Psoas muscle (tissue), 8 donors: ENCODE data around the gene CD74. TPM values are rescaled to one million over a fixed set of nuclear protein-coding genes. Genes with fewer than 3 reads are reported as not detected.

Experiments
- ATAC-seq, 4 donors: fragments of 200-7000 bp; cut with Tn5 transposase; one replicate each; pipeline ENCODE4 v1.9.1; 2020; ENCODE audit warnings: moderate library complexity in 3 of 4, mild to moderate bottlenecking in 2 of 4
- DNase-seq, 2 donors: peaks; one replicate each; pipeline ENCODE4 v3.0.0-alpha.2; 2020
- H3K27ac ChIP-seq: fragments of 200-600 bp; one replicate; pipeline ENCODE4 v1.8.0; 2022
- H3K27me3 ChIP-seq, 3 donors: fragments of 200-600 bp in 1 of 3; one replicate each; pipeline versions ENCODE4 v1.6.1 to v1.8.0; 2013 to 2022; ENCODE audit warnings: low read length in 2 of 3, mild to moderate bottlenecking in 2 of 3, moderate library complexity in 1 of 3; ENCODE audit not compliant: insufficient read depth in 3 of 3
- H3K36me3 ChIP-seq, 2 donors: fragments of 200-600 bp in 1 of 2; one replicate each; pipeline versions ENCODE4 v1.6.1 to v1.8.0; 2013 to 2022; ENCODE audit warnings: low read depth in 1 of 2, mild to moderate bottlenecking in 1 of 2, moderate library complexity in 1 of 2; ENCODE audit not compliant: insufficient read depth in 1 of 2
- H3K4me1 ChIP-seq: fragments of 200-600 bp; one replicate; pipeline ENCODE4 v1.8.0; 2022
- H3K4me3 ChIP-seq: fragments of 200-600 bp; one replicate; pipeline ENCODE4 v1.8.0; 2022; ENCODE audit warnings: mild to moderate bottlenecking
- H3K9me3 ChIP-seq: fragments of 200-600 bp; one replicate; pipeline ENCODE4 v1.8.0; 2022
- WGBS, 3 donors: extraction: QIAGEN DNeasy Blood & Tissue Kit; methylation state at CpG; one replicate each; pipeline versions ENCODE4 v1.1.6 to v1.1.7; 2013; 5-methylcytosine and 5-hydroxymethylcytosine counted together
- intact Hi-C, 2 donors: fragments of 100-400 bp; cut with DNase I; formaldehyde crosslinking; loops; one replicate each; pipeline versions ENCODE4 v1.11.0 to v1.14.2; 2022
- polyA plus RNA-seq, 3 donors: library from polyadenylated mRNA; stranded (reverse); fragments of 200-250 nt; gene quantifications; one replicate each; pipeline ENCODE4 v1.2.3, GENCODE V29; 2013
- total RNA-seq, 4 donors: library from RNA; stranded (reverse); fragmentation: NEBNext Ultra II Directional in 2 of 4; extraction: Animal tissue kit (Norgen Biotek cat#: 25700) in 2 of 4; gene quantifications; one replicate each; pipeline versions ENCODE4 v1.2.1 to v1.2.4, GENCODE V29; 2021 to 2023
- TF ChIP-seq, protein P1 (sequence below): fragments of 200-600 bp; IDR thresholded peaks from one replicate; pipeline ENCODE4 v1.8.0; 2022; ENCODE audit warnings: antibody characterized with exemption
- donor health status: healthy with polysubstance abuse.
- donor health status: DM: no; HTN: no; CAD: no; lungs with moderate emphysema.
- donor health status: Bipolar disorder and iron deficiency.
- donor health status: healthy.
- donor health status: DM: yes; HTN: yes; CAD: no.
- donor health status: DM: no; HTN: no; CAD: no.
- donor health status: DM: no; HTN: no; CAD: no.
- donor health status: DM: yes; HTN: yes; CAD: no.

The CD74 gene
- total and polyA plus RNA-seq, 7 donors, result 66.5 to 299 (median 92.0) TPM

GRCh38 chr5:150407096-150407720, 5.5 kb downstream of the CD74 start:
- DNase-seq (no peak), ATAC-seq (no peak)
- intact Hi-C loops, result no loop called here
- Histone ChIP-seq H3K4me1 (peaks cover 5% of the 10 kb centered on the region), H3K4me3 (no peak overlapping the region), H3K27me3 (no peaks in the 10 kb centered on the region), H3K27ac (no peak overlapping the region), H3K9me3 (no peaks in the 10 kb centered on the region), H3K36me3 (peaks cover 0 to 27% of the 10 kb centered on the region in 2 donors)
- WGBS, 3 donors, result 60 to 72% (median 70%) methylated on average over 13 of the region's 13 CpGs
- TF ChIP-seq, protein P1, sequence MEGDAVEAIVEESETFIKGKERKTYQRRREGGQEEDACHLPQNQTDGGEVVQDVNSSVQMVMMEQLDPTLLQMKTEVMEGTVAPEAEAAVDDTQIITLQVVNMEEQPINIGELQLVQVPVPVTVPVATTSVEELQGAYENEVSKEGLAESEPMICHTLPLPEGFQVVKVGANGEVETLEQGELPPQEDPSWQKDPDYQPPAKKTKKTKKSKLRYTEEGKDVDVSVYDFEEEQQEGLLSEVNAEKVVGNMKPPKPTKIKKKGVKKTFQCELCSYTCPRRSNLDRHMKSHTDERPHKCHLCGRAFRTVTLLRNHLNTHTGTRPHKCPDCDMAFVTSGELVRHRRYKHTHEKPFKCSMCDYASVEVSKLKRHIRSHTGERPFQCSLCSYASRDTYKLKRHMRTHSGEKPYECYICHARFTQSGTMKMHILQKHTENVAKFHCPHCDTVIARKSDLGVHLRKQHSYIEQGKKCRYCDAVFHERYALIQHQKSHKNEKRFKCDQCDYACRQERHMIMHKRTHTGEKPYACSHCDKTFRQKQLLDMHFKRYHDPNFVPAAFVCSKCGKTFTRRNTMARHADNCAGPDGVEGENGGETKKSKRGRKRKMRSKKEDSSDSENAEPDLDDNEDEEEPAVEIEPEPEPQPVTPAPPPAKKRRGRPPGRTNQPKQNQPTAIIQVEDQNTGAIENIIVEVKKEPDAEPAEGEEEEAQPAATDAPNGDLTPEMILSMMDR, result no peak

DNA sequence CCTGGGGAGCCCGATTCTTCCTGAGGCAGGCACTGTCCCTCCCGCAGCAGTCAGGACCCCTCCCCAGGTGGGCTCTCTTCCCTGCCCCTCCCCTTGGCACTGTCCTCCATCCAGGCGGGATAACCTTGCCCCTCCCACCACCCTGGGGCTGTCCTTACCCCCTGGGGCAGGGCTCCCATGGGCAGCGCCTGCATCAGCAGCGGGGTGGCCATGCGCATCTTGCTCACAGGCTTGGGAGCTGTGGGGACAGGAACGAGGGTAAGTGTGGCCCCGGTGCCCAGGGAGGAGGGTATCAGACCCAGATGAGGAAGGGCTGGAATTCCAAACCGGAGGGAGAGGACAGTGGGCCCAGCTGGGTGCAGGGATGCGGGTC, 6.0 kb downstream of the CD74 start:
- no peak overlapping the region for H3K4me3 ChIP-seq
- 71 to 77% (median 77%) methylated on average over 10 of the region's 10 CpGs for WGBS, 3 donors
- H3K4me1 ChIP-seq, result peaks cover 5% of the 10 kb centered on the region
- no peak overlapping the region for H3K27ac ChIP-seq
- intact Hi-C loops, result no loop called here
- no peaks in the 10 kb centered on the region for H3K27me3 ChIP-seq
- TF ChIP-seq, protein P1, result no peak
- ATAC-seq (no peak), DNase-seq (no peak)
- no peaks in the 10 kb centered on the region for H3K9me3 ChIP-seq
- H3K36me3 ChIP-seq, result peaks cover 0 to 27% of the 10 kb centered on the region in 2 donors

DNA sequence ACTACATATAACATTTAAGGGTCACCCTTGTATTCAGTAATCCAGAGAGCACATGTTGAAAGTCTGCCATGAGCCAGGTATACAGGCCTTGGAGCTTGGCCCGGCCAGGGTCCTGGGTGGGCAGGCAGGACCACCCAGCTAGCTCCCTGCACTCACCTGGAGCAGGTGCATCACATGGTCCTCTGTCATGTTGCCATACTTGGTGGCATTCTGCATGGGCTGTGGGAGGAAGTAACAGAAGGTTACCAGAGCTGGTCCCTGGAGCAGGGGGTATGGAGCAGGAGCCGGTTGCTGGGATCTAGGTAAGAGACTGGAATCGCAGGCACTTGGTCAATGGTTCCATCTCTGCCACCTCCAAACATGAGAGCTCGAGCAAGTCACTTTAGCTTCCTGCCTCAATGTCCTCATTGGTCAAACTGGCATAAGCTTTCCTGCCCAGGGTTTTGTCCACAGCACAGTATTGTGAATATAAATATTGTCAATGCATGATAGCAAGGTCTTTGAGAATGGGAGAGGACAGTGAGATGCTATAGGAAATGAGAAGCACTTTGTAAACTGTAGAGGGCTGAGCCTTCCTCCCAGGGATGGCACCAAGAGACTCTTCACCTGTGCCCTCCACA, 6.5 kb downstream of the CD74 start:
- intact Hi-C loops, result no loop called here
- H3K36me3 ChIP-seq, result peaks cover 0 to 30% of the 10 kb centered on the region in 2 donors
- H3K4me1 ChIP-seq, result peaks cover 5% of the 10 kb centered on the region
- ATAC-seq (no peak), DNase-seq (no peak)
- TF ChIP-seq, protein P1, result no peak
- H3K9me3 ChIP-seq, result no peaks in the 10 kb centered on the region
- 79 to 88% (median 83%) methylated on average over 4 of the region's 4 CpGs for WGBS, 3 donors
- no peak overlapping the region for H3K4me3 ChIP-seq
- no peak overlapping the region for H3K27ac ChIP-seq
- H3K27me3 ChIP-seq, result no peaks in the 10 kb centered on the region

GRCh38 chr5:150404941-150405816, 7.5 kb downstream of the CD74 start:
- TF ChIP-seq, protein P1, result no peak
- H3K4me3 ChIP-seq, result no peak overlapping the region
- no peaks in the 10 kb centered on the region for H3K9me3 ChIP-seq
- peaks cover 3% of the 10 kb centered on the region for H3K4me1 ChIP-seq
- no peak for ATAC-seq
- DNase-seq, result no peak
- H3K27ac ChIP-seq, result no peak overlapping the region
- no peaks in the 10 kb centered on the region for H3K27me3 ChIP-seq
- peaks cover 0 to 40% of the 10 kb centered on the region in 2 donors for H3K36me3 ChIP-seq
- 58 to 65% (median 60%) methylated on average over 9 of the region's 9 CpGs for whole genome bisulfite sequencing, 3 donors
- intact Hi-C loops, result no loop called here
